Panc1 (cell line): Measurements from ENCODE around the gene PJA2.

Experiments
- TCF7L2 ChIP-seq: IDR thresholded peaks from 2 replicates; pipeline ENCODE4 v1.6.1; 2011; ENCODE audit warnings: mild to moderate bottlenecking, low read depth, low read length, inconsistent platforms
- TF ChIP-seq, protein P1 (sequence below): fragments of 450-650 bp; IDR thresholded peaks from 2 replicates; pipeline ENCODE4 v1.5.1; 2017; ENCODE audit warnings: mild to moderate bottlenecking
- TF ChIP-seq, protein P2 (sequence below), 2 experiments: IDR thresholded peaks; 2 replicates each; pipeline ENCODE4 v1.6.1; 2011 to 2012; ENCODE audit warnings: low read depth in 2 of 2, control low read depth in 1 of 2, low read length in 1 of 2, mild to moderate bottlenecking in 1 of 2, moderate library complexity in 1 of 2; ENCODE audit not compliant: insufficient read depth in 1 of 2

DNA sequence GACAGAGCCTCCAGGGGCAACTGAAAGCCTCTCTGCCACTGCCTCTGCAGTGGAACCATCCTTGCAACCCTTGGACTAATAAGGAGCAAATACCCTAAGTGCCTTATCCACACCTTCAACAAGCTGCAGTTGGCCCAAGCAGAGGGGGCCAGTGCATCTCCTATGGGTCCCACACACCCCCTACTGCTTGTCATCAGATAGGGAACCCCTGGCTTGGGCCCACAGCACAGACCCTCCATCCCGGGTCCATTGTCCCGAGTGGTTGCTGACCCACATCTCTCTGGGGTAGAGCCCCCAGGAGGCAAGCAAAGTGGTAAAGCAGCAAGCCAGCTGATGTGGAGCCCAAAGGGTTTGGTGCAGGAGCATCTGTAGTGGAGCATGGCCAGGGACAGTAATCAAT lies 119.5 kb downstream of the PJA2 start:
- TF ChIP-seq, protein P1, sequence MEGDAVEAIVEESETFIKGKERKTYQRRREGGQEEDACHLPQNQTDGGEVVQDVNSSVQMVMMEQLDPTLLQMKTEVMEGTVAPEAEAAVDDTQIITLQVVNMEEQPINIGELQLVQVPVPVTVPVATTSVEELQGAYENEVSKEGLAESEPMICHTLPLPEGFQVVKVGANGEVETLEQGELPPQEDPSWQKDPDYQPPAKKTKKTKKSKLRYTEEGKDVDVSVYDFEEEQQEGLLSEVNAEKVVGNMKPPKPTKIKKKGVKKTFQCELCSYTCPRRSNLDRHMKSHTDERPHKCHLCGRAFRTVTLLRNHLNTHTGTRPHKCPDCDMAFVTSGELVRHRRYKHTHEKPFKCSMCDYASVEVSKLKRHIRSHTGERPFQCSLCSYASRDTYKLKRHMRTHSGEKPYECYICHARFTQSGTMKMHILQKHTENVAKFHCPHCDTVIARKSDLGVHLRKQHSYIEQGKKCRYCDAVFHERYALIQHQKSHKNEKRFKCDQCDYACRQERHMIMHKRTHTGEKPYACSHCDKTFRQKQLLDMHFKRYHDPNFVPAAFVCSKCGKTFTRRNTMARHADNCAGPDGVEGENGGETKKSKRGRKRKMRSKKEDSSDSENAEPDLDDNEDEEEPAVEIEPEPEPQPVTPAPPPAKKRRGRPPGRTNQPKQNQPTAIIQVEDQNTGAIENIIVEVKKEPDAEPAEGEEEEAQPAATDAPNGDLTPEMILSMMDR: no peak
- no peak for TF ChIP-seq TCF7L2
- TF ChIP-seq, protein P2, sequence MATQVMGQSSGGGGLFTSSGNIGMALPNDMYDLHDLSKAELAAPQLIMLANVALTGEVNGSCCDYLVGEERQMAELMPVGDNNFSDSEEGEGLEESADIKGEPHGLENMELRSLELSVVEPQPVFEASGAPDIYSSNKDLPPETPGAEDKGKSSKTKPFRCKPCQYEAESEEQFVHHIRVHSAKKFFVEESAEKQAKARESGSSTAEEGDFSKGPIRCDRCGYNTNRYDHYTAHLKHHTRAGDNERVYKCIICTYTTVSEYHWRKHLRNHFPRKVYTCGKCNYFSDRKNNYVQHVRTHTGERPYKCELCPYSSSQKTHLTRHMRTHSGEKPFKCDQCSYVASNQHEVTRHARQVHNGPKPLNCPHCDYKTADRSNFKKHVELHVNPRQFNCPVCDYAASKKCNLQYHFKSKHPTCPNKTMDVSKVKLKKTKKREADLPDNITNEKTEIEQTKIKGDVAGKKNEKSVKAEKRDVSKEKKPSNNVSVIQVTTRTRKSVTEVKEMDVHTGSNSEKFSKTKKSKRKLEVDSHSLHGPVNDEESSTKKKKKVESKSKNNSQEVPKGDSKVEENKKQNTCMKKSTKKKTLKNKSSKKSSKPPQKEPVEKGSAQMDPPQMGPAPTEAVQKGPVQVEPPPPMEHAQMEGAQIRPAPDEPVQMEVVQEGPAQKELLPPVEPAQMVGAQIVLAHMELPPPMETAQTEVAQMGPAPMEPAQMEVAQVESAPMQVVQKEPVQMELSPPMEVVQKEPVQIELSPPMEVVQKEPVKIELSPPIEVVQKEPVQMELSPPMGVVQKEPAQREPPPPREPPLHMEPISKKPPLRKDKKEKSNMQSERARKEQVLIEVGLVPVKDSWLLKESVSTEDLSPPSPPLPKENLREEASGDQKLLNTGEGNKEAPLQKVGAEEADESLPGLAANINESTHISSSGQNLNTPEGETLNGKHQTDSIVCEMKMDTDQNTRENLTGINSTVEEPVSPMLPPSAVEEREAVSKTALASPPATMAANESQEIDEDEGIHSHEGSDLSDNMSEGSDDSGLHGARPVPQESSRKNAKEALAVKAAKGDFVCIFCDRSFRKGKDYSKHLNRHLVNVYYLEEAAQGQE (IDR thresholded peaks at IDR 0.05; ENCODE audit: insufficient read depth in 1 of 2, low read depth in 2 of 2, low read length in 1 of 2): no peak
